K562 (cell line): ENCODE results near the gene NDFIP1. TPM values are rescaled to one million over a fixed set of nuclear protein-coding genes. Genes with fewer than 3 reads are reported as not detected.
A peak's percentile ranks its signal among the peaks of the same experiment; 100 is the strongest.

Experiments used
- ATAC-seq: fragments of 200-7000 bp; cut with Tn5 transposase; 3 replicates; pipeline ENCODE4 v1.9.1; 2020; ENCODE audit warnings: moderate library complexity
- BruUV-seq: library from RNA; stranded (reverse); fragments of 400-500 nt; replicated peaks from 2 replicates; lab custom pipeline; 2021; lab: Mats Ljungman, UMichigan
- CTCF ChIA-PET: fragments of 300-600 bp; formaldehyde crosslinking; extraction: SDS; loops from one replicate; lab custom pipeline; 2021; ENCODE audit warnings: low intra/inter-chr PET ratio; lab: Yijun Ruan, JAX
- POLR2A ChIA-PET: fragments of 300-600, 350-650 bp; sonication (Branson Sonifier 250); formaldehyde crosslinking; extraction: SDS; loops from one replicate; lab custom pipeline; 2021; ENCODE audit warnings: antibody characterized with exemption, inconsistent platforms; lab: Yijun Ruan, JAX
- DNase-seq, 4 experiments: peaks; one replicate each; pipeline versions ENCODE4 v3.0.0 to v3.0.0-alpha.2; 2011 to 2018; ENCODE audit warnings: low spot score in 3 of 4, mixed read lengths in 3 of 4; ENCODE audit errors: extremely low read depth in 1 of 4
- FAIRE-seq: peaks from 2 replicates; lab custom pipeline; 2011; peaks lifted over from hg19 to GRCh38; lab: Jason Lieb, UNC
- H2AFZ ChIP-seq: 2 replicates; pipeline ENCODE4 v1.6.0; 2011; ENCODE audit warnings: low read depth, low read length, control low read depth, inconsistent platforms
- H3K27ac ChIP-seq: fragments of 200-600 bp; 3 replicates; pipeline ENCODE4 v1.8.0; 2011; ENCODE audit warnings: low read depth, mild to moderate bottlenecking, control low read depth, inconsistent platforms, low read length, moderate library complexity, mixed read lengths; ENCODE audit errors: extremely low read depth
- H3K27me3 ChIP-seq, 2 experiments: fragments of 300-600 bp in 1 of 2; 2 replicates in 1 of 2; 3 replicates in 1 of 2; pipeline versions ENCODE4 v1.6.0 to v1.8.0; 2011; ENCODE audit warnings: inconsistent platforms in 2 of 2, low read length in 2 of 2, mild to moderate bottlenecking in 1 of 2, mixed read lengths in 1 of 2, moderate library complexity in 1 of 2; ENCODE audit not compliant: control insufficient read depth in 2 of 2, insufficient read depth in 2 of 2
- H3K36me3 ChIP-seq: fragments of 300-600 bp; 3 replicates; pipeline ENCODE4 v1.8.0; 2011; ENCODE audit warnings: mild to moderate bottlenecking, low read length, inconsistent platforms; ENCODE audit not compliant: control insufficient read depth, insufficient read depth
- H3K4me1 ChIP-seq, 2 experiments: fragments of 200-600 bp in 1 of 2; replicated peaks in 1 of 2; 2 replicates in 1 of 2; 3 replicates in 1 of 2; pipeline versions ENCODE4 v1.5.1 to v1.8.0; 2011; ENCODE audit warnings: inconsistent platforms in 2 of 2, low read length in 2 of 2, mild to moderate bottlenecking in 1 of 2, mixed read lengths in 1 of 2, moderate library complexity in 1 of 2; ENCODE audit not compliant: control insufficient read depth in 2 of 2, insufficient read depth in 2 of 2
- H3K4me2 ChIP-seq: 2 replicates; pipeline ENCODE4 v1.6.1; 2011; ENCODE audit warnings: low read length, control low read depth, inconsistent platforms, mixed read lengths; ENCODE audit not compliant: insufficient read depth
- H3K4me3 ChIP-seq: fragments of 200-600 bp; sonication (generic), shearing (Covaris generic); 2 replicates; pipeline ENCODE4 v1.5.1; 2016; ENCODE audit warnings: control low read depth, inconsistent platforms
- H3K79me2 ChIP-seq: fragments of 200-600 bp; 3 replicates; pipeline ENCODE4 v1.8.0; 2011; ENCODE audit warnings: low read length, inconsistent platforms; ENCODE audit not compliant: control insufficient read depth, insufficient read depth
- H3K9ac ChIP-seq, 2 experiments: 2 replicates each; pipeline versions ENCODE4 v1.6.0 to v1.6.1; 2011; ENCODE audit warnings: low read depth in 2 of 2, low read length in 2 of 2, control low read depth in 1 of 2, inconsistent platforms in 1 of 2, mild to moderate bottlenecking in 1 of 2, mixed read lengths in 1 of 2; ENCODE audit not compliant: insufficient read depth in 1 of 2
- H3K9me1 ChIP-seq: one replicate; pipeline ENCODE4 v1.6.0; 2011; ENCODE audit warnings: inconsistent platforms, mild to moderate bottlenecking, low read length, moderate library complexity; ENCODE audit not compliant: control insufficient read depth, insufficient read depth
- H3K9me3 ChIP-seq: replicated peaks from 2 replicates; pipeline ENCODE4 v1.5.1; 2011; ENCODE audit warnings: low read depth, low read length, inconsistent platforms; ENCODE audit not compliant: control insufficient read depth, insufficient read depth
- H4K20me1 ChIP-seq: replicated peaks from 2 replicates; pipeline ENCODE4 v1.6.1; 2011; ENCODE audit warnings: low read length, inconsistent platforms, mixed read lengths; ENCODE audit not compliant: control insufficient read depth, insufficient read depth
- ATF7 ChIP-seq: fragments of 450-650 bp; IDR thresholded peaks from 2 replicates; pipeline ENCODE4 v1.7.1; 2014; ENCODE audit warnings: mild to moderate bottlenecking, moderate library complexity
- BCOR ChIP-seq: fragments of 450-650 bp; IDR thresholded peaks from 2 replicates; pipeline ENCODE4 v1.6.1; 2016
- HDAC2 ChIP-seq: fragments of 450-650 bp; IDR thresholded peaks from 2 replicates; pipeline ENCODE4 v1.6.1; 2016; ENCODE audit warnings: mild to moderate bottlenecking
- KDM2B ChIP-seq: fragments of 250-450 bp; sonication (Bioruptor Pico); IDR thresholded peaks from 2 replicates; pipeline ENCODE4 v1.8.0; 2021; ENCODE audit warnings: mild to moderate bottlenecking, moderate library complexity
- SRF ChIP-seq, 2 experiments: fragments of 250-450, 450-650 bp in 1 of 2; sonication (Bioruptor Pico) in 1 of 2; sonication (generic) in 1 of 2; formaldehyde crosslinking; IDR thresholded peaks; 2 replicates each; pipeline versions ENCODE4 v1.5.0 to v1.5.1; 2020 to 2022; ENCODE audit warnings: mild to moderate bottlenecking in 1 of 2, missing genetic modification reagents in 1 of 2
- TCF7L2 ChIP-seq: fragments of 150-350 bp; IDR thresholded peaks from 2 replicates; pipeline ENCODE4 v1.6.1; 2016; ENCODE audit warnings: low read depth, mild to moderate bottlenecking, low read length, moderate library complexity
- ZNF780A ChIP-seq: fragments of 250-450 bp; sonication (Bioruptor Pico); IDR thresholded peaks from 2 replicates; pipeline ENCODE4 v1.5.0; 2021; ENCODE audit warnings: mild to moderate bottlenecking
- WGBS: fragments of 100-300 bp; shearing (Covaris generic); methylation state at CpG from one replicate; pipeline ENCODE4 v1.1.6; 2016; ENCODE audit warnings: low coverage, mixed read lengths; ENCODE audit not compliant: insufficient coverage; ENCODE audit errors: missing lambda C conversion rate; 5-methylcytosine and 5-hydroxymethylcytosine counted together
- in situ Hi-C: fragments of 300-500 bp; cut with MboI; formaldehyde crosslinking; loops from 4 replicates; pipeline ENCODE4 v1.15.0; 2018; ENCODE audit warnings: inconsistent platforms, mixed read lengths
- intact Hi-C: fragments of 100-400 bp; cut with micrococcal nuclease; formaldehyde crosslinking; loops from 2 replicates; pipeline ENCODE4 v1.14.2; 2022
- polyA plus RNA-seq, 8 experiments: library from polyadenylated mRNA; depleted of rRNA in 4 of 8; stranded (reverse) in 5 of 8; unstranded in 3 of 8; fragments of >200 nt; fragmentation: Nextera tagmentation in 2 of 8; fragmentation: Illumina TruSeq in 1 of 8; extraction: Ambion mirVana in 2 of 8; extraction: Trizol in 1 of 8; gene quantifications; 2 replicates each; pipeline versions ENCODE4 v1.2.1 to v1.2.3, GENCODE V29; 2011 to 2014; ENCODE audit warnings: inconsistent platforms in 1 of 8, missing spikeins in 1 of 8
- total RNA-seq, 7 experiments: library from RNA; depleted of rRNA in 6 of 7; stranded (reverse); fragments of >200 nt in 6 of 7; fragmentation: Illumina TruSeq in 2 of 7; extraction: Trizol in 2 of 7; gene quantifications; 2 replicates each; pipeline versions ENCODE4 v1.2.1 to v1.2.3, GENCODE V29; 2011 to 2021; ENCODE audit warnings: low replicate concordance in 1 of 7
- TF ChIP-seq, protein P1 (sequence below): fragments of 200-800 bp; sonication (Bioruptor generic); IDR thresholded peaks from 2 replicates; pipeline ENCODE4 v1.6.1; 2017; ENCODE audit warnings: missing genetic modification characterization, missing compliant biosample characterization
- TF ChIP-seq, protein P2 (sequence below), 3 experiments: IDR thresholded peaks in 2 of 3; conservative IDR thresholded peaks in 1 of 3; 2 replicates each; pipeline ENCODE4 v1.5.1; 2011 to 2012; ENCODE audit warnings: low read length in 3 of 3, mild to moderate bottlenecking in 3 of 3, control low read depth in 2 of 3, improper control_type of control experiment in 1 of 3, inconsistent platforms in 1 of 3, low read depth in 1 of 3, mixed read lengths in 1 of 3, moderate library complexity in 1 of 3; ENCODE audit not compliant: insufficient read depth in 2 of 3

NDFIP1 gene
- total and polyA plus RNA-seq, 9 of the 15 experiments (the other 6 are each of a cell fraction or from before 2014, with no cell fraction given), result 5.3 to 37.5 (median 31.9) TPM

DNA sequence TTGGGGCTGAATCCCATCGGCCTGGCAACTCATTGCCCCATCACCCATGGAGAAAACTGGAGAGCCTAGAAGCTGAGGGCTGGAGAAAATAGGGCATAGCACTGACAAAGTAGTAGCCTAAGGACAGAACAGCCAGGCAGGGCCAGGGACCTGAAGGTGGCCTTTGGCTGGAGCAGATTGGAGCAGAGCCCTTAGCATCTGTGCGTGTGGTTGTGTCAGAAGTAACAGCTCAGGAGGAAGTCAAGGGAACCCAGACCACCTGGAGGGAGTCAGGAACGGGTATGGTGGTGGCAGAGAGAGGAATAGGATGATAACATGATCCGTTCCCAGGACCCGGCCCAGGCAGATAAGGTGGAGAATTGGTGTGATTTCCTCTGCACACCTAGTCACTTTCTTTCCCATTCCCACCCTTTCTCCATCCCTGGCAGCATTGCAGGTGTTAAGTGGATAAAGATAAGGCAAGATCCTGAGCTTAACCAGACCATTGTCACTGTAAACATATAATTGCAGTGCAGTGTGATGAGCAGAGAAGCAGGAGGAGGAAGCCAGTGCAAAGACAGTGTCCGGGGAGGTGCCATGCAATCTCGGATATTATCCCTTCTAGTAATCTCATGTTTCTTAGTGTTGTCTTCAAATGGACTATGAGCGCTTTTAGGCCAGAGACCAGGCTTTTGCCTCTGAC lies 67.0 kb downstream of the NDFIP1 start (continued):
- TF ChIP-seq TCF7L2, result no peak
- TF ChIP-seq, all 486 proteins: peak for 0

DNA sequence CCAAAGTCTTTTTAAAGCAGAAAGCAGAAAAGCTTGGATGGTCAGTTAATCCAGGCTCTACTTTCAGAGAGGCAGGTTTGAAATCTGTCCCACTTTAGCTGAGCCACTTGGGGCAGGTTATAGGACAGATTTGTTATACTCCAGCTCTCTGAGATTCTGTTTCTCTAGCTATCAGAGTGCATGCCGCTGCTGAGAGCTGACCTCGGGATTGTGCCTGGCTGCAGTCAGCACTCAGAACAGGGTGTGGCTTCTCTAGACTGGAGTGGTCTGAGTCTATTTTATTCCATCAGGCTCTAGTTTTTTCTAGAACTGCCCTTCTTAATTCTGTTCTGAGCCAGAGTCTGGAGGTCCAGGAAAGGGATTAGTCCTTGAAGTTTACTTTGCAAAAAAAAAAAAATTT lies 67.7 kb downstream of the NDFIP1 start:
- Histone ChIP-seq H3K4me2 (no peak overlapping the region), H3K27me3 (peaks cover 43 to 58% of the 10 kb centered on the region in 2 experiments), H3K27ac (no peak overlapping the region), H3K79me2 (no peaks in the 10 kb centered on the region), H4K20me1 (peaks cover 3% of the 10 kb centered on the region; the same call in 1 of the 2 replicates), H2AFZ (no peak overlapping the region), H3K9me3 (no peaks in the 10 kb centered on the region), H3K9ac (no peak overlapping the region), H3K4me3 (no peak overlapping the region), H3K9me1 (no peaks in the 10 kb centered on the region), H3K36me3 (no peaks in the 10 kb centered on the region), H3K4me1 (peaks cover 0 to 3% of the 10 kb centered on the region in 2 experiments; a peak in 1 of 5 replicates)
- FAIRE-seq (no peak), ATAC-seq (0 out of 3 replicates have a peak, but pooled peaks have one; percentile 21), DNase-seq (no peak)
- ChIA-PET POLR2A (interaction anchor here (1.1 kb wide), 1 partner anchor 11 kb away, joined by 3 read pairs; no protein-coding TSS in a partner anchor), CTCF (no interaction called here)
- intact Hi-C loops (no loop called here), in situ Hi-C loops (no loop called here)
- WGBS, result 4% methylated on average over 2 of the region's 2 CpGs
- BruUV-seq, result no TSS peak
- TF ChIP-seq ZNF780A, result no peak
- TF ChIP-seq, protein P1, sequence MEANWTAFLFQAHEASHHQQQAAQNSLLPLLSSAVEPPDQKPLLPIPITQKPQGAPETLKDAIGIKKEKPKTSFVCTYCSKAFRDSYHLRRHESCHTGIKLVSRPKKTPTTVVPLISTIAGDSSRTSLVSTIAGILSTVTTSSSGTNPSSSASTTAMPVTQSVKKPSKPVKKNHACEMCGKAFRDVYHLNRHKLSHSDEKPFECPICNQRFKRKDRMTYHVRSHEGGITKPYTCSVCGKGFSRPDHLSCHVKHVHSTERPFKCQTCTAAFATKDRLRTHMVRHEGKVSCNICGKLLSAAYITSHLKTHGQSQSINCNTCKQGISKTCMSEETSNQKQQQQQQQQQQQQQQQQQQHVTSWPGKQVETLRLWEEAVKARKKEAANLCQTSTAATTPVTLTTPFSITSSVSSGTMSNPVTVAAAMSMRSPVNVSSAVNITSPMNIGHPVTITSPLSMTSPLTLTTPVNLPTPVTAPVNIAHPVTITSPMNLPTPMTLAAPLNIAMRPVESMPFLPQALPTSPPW, result no peak
- TF ChIP-seq, protein P2, sequence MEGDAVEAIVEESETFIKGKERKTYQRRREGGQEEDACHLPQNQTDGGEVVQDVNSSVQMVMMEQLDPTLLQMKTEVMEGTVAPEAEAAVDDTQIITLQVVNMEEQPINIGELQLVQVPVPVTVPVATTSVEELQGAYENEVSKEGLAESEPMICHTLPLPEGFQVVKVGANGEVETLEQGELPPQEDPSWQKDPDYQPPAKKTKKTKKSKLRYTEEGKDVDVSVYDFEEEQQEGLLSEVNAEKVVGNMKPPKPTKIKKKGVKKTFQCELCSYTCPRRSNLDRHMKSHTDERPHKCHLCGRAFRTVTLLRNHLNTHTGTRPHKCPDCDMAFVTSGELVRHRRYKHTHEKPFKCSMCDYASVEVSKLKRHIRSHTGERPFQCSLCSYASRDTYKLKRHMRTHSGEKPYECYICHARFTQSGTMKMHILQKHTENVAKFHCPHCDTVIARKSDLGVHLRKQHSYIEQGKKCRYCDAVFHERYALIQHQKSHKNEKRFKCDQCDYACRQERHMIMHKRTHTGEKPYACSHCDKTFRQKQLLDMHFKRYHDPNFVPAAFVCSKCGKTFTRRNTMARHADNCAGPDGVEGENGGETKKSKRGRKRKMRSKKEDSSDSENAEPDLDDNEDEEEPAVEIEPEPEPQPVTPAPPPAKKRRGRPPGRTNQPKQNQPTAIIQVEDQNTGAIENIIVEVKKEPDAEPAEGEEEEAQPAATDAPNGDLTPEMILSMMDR (IDR thresholded peaks at IDR 0.05 in 2 of 3, conservative IDR thresholded peaks at IDR 0.05 in 1 of 3; ENCODE audit: insufficient read depth in 2 of 3, low read depth in 1 of 3, low read length in 3 of 3), result no peak
- no peak for TF ChIP-seq BCOR
- no peak for TF ChIP-seq ATF7
- TF ChIP-seq HDAC2, result no peak
- no peak for TF ChIP-seq SRF (CRISPR knock-in tag; IDR thresholded peaks at IDR 0.05)
- TF ChIP-seq KDM2B (CRISPR knock-in tag), result no peak
